ENCODE data around the gene SPNS3. TPM values are rescaled to one million over a fixed set of nuclear protein-coding genes. Genes with fewer than 3 reads are reported as not detected.

SPNS3 gene
- total and polyA plus RNA-seq, 4 donors, result 0.16 to 2.3 (median 0.24) TPM

GRCh38 chr17:4476511-4477070 is 42.9 kb downstream of the SPNS3 start (continued):
- TF ChIP-seq JUND (IDR thresholded peaks at IDR 0.05), result no peak

- WGBS, result 86% methylated on average over 10 of the region's 10 CpGs
- no peak for DNase-seq (ENCODE audit: low spot score)
Observed at GRCh38 chr17:4477255-4477791, 43.6 kb downstream of the SPNS3 start.

More at GRCh38 chr17:4477255-4477791, 43.6 kb downstream of the SPNS3 start:
- Histone ChIP-seq H3K9ac (ENCODE audit: low read depth in 1 of 2, low read length in 2 of 2) (no peak overlapping the region), H3K36me3 (ENCODE audit: control insufficient read depth in 4 of 4, insufficient read depth in 3 of 4, low read depth in 1 of 4, low read length in 3 of 4) (no peaks in the 10 kb centered on the region), H3K4me3 (ENCODE audit: low read depth in 1 of 3, low read length in 3 of 3) (no peak overlapping the region), H3K27me3 (ENCODE audit: control insufficient read depth in 4 of 4, insufficient read depth in 4 of 4, low read length in 3 of 4) (no peaks in the 10 kb centered on the region), H3K4me1 (ENCODE audit: control insufficient read depth in 4 of 4, insufficient read depth in 4 of 4, low read length in 3 of 4) (peaks cover 0 to 24% (median 19%) of the 10 kb centered on the region in 4 donors), H3K27ac (ENCODE audit: low read depth in 1 of 2, low read length in 2 of 2) (no peak overlapping the region), H3K9me3 (ENCODE audit: control insufficient read depth in 4 of 4, low read length in 3 of 4) (no peaks in the 10 kb centered on the region)
- TF ChIP-seq FOXA2 (IDR thresholded peaks at IDR 0.05) (no peak), RAD21 (IDR thresholded peaks at IDR 0.05) (no peak), ATF3 (IDR thresholded peaks at IDR 0.05) (no peak), GABPA (IDR thresholded peaks at IDR 0.05 in 1 of 2, conservative IDR thresholded peaks at IDR 0.05 in 1 of 2) (no peak), YY1 (IDR thresholded peaks at IDR 0.05) (no peak), ZBTB33 (IDR thresholded peaks at IDR 0.05) (no peak), JUND (IDR thresholded peaks at IDR 0.05) (no peak), SP1 (IDR thresholded peaks at IDR 0.05) (no peak), EGR1 (IDR thresholded peaks at IDR 0.05; ENCODE audit: low read depth in 2 of 2) (no peak), TAF1 (conservative IDR thresholded peaks at IDR 0.05) (no peak), NR2F2 (IDR thresholded peaks at IDR 0.05) (no peak), HNF4G (IDR thresholded peaks at IDR 0.05) (no peak), FOXA1 (IDR thresholded peaks at IDR 0.05) (no peak), HNF4A (conservative IDR thresholded peaks at IDR 0.05) (no peak)
- TF ChIP-seq, protein P1, sequence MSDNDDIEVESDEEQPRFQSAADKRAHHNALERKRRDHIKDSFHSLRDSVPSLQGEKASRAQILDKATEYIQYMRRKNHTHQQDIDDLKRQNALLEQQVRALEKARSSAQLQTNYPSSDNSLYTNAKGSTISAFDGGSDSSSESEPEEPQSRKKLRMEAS (IDR thresholded peaks at IDR 0.05), result no peak
- TF ChIP-seq, protein P2, sequence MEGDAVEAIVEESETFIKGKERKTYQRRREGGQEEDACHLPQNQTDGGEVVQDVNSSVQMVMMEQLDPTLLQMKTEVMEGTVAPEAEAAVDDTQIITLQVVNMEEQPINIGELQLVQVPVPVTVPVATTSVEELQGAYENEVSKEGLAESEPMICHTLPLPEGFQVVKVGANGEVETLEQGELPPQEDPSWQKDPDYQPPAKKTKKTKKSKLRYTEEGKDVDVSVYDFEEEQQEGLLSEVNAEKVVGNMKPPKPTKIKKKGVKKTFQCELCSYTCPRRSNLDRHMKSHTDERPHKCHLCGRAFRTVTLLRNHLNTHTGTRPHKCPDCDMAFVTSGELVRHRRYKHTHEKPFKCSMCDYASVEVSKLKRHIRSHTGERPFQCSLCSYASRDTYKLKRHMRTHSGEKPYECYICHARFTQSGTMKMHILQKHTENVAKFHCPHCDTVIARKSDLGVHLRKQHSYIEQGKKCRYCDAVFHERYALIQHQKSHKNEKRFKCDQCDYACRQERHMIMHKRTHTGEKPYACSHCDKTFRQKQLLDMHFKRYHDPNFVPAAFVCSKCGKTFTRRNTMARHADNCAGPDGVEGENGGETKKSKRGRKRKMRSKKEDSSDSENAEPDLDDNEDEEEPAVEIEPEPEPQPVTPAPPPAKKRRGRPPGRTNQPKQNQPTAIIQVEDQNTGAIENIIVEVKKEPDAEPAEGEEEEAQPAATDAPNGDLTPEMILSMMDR (IDR thresholded peaks at IDR 0.05; ENCODE audit: low read depth, low read length, missing input control), result no peak
- TF ChIP-seq, protein P3, sequence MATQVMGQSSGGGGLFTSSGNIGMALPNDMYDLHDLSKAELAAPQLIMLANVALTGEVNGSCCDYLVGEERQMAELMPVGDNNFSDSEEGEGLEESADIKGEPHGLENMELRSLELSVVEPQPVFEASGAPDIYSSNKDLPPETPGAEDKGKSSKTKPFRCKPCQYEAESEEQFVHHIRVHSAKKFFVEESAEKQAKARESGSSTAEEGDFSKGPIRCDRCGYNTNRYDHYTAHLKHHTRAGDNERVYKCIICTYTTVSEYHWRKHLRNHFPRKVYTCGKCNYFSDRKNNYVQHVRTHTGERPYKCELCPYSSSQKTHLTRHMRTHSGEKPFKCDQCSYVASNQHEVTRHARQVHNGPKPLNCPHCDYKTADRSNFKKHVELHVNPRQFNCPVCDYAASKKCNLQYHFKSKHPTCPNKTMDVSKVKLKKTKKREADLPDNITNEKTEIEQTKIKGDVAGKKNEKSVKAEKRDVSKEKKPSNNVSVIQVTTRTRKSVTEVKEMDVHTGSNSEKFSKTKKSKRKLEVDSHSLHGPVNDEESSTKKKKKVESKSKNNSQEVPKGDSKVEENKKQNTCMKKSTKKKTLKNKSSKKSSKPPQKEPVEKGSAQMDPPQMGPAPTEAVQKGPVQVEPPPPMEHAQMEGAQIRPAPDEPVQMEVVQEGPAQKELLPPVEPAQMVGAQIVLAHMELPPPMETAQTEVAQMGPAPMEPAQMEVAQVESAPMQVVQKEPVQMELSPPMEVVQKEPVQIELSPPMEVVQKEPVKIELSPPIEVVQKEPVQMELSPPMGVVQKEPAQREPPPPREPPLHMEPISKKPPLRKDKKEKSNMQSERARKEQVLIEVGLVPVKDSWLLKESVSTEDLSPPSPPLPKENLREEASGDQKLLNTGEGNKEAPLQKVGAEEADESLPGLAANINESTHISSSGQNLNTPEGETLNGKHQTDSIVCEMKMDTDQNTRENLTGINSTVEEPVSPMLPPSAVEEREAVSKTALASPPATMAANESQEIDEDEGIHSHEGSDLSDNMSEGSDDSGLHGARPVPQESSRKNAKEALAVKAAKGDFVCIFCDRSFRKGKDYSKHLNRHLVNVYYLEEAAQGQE (IDR thresholded peaks at IDR 0.05), result no peak

Measured in liver (tissue), 9 donors.